Activated CD8-positive, alpha-beta memory T cell treated with anti-CD3 and anti-CD28 coated beads, Interleukin-2, amount 50 U/mL, for 48 hours (primary cell): ENCODE data around the gene GRM7.

Experiments
- DNase-seq: peaks from one replicate; pipeline ENCODE4 v3.0.0-alpha.2; 2020

Gene GRM7

GRCh38 chr3:7421065-7421464 is 560.1 kb downstream of the GRM7 start:
- no peak for DNase-seq

- DNase-seq, result no peak
Observed at GRCh38 chr3:7423036-7423435, 562.1 kb downstream of the GRM7 start.

GRCh38 chr3:7423995-7424394 is 563.1 kb downstream of the GRM7 start:
- DNase-seq, result no peak

- DNase-seq, result no peak
Observed at GRCh38 chr3:7428206-7428718, 567.3 kb downstream of the GRM7 start.

GRCh38 chr3:7432610-7433009 is 571.7 kb downstream of the GRM7 start:
- no peak for DNase-seq

- no peak for DNase-seq
Observed at GRCh38 chr3:7433073-7433472, 572.2 kb downstream of the GRM7 start.

- no peak for DNase-seq
Observed at GRCh38 chr3:7436542-7436941, 575.6 kb downstream of the GRM7 start.

GRCh38 chr3:7437231-7437630 is 576.3 kb downstream of the GRM7 start:
- no peak for DNase-seq

GRCh38 chr3:7439101-7439680 is 578.3 kb downstream of the GRM7 start:
- DNase-seq, result no peak

GRCh38 chr3:7444886-7445285 is 584.0 kb downstream of the GRM7 start:
- no peak for DNase-seq

- DNase-seq, result no peak
Observed at GRCh38 chr3:7445331-7445730, 584.4 kb downstream of the GRM7 start.

- DNase-seq, result no peak
Observed at GRCh38 chr3:7447197-7447769, 586.4 kb downstream of the GRM7 start.

- DNase-seq, result no peak
Observed at GRCh38 chr3:7456386-7456785, 595.5 kb downstream of the GRM7 start.

- no peak for DNase-seq
Observed at GRCh38 chr3:7461202-7461825, 600.4 kb downstream of the GRM7 start.

- no peak for DNase-seq
Observed at GRCh38 chr3:7469866-7470265, 609.0 kb downstream of the GRM7 start.

GRCh38 chr3:7484636-7485035 is 623.7 kb downstream of the GRM7 start:
- DNase-seq, result no peak

- DNase-seq, result no peak
Observed at GRCh38 chr3:7487763-7488162, 626.8 kb downstream of the GRM7 start.

GRCh38 chr3:7489417-7489816 is 628.5 kb downstream of the GRM7 start:
- DNase-seq, result no peak

- no peak for DNase-seq
Observed at GRCh38 chr3:7498715-7499114, 637.8 kb downstream of the GRM7 start.

- DNase-seq, result no peak
Observed at GRCh38 chr3:7503431-7503830, 642.5 kb downstream of the GRM7 start.

GRCh38 chr3:7504886-7505775 is 644.2 kb downstream of the GRM7 start:
- DNase-seq, result no peak

GRCh38 chr3:7506606-7507180 is 645.8 kb downstream of the GRM7 start:
- no peak for DNase-seq

GRCh38 chr3:7508821-7509220 is 647.9 kb downstream of the GRM7 start:
- DNase-seq, result no peak
